HL-60/S4 treated with phorbol 12-myristate 13-acetate at 8.2 ng/mL for 4 days and 3 days (cell line): ENCODE data around the gene CNP.
"Not testable (repeated sequence)": the region's sequence is repeated elsewhere in the genome, so short reads cannot be mapped to it uniquely, and the experiment has no call there.

Experiments
- in situ Hi-C: fragments of 300-500 bp; cut with MboI; formaldehyde crosslinking; loops from 2 replicates; pipeline ENCODE4 v1.15.0; 2022; ENCODE audit warnings: low sequenced_read_pairs

CNP gene

GRCh38 chr17:41966463-41967140 lies at the start of gene CNP:
CNP (plus strand) TSS chr17:41966795; CDS start chr17:41966885, 90 bp downstream.
- in situ Hi-C loops: loop anchor here (10.0 kb wide), 1 partner anchor 148 kb away; the partner anchor contains the start of gene DHX58

GRCh38 chr17:41917192-41917591 lies 49.4 kb upstream of the CNP start:
- in situ Hi-C loops: no loop called here

GRCh38 chr17:41917679-41918313 lies 48.8 kb upstream of the CNP start:
- in situ Hi-C loops: no loop called here

GRCh38 chr17:41918314-41919164 lies 48.1 kb upstream of the CNP start, which contains the start of gene ACLY:
ACLY (minus strand) TSS chr17:41918951; CDS start chr17:41913873, 5,078 bp downstream.
- in situ Hi-C loops: no loop called here

- in situ Hi-C loops: no loop called here
These were observed 47.3 kb upstream of the CNP start for GRCh38 chr17:41919165-41919817.

GRCh38 chr17:41919840-41920579 lies 46.6 kb upstream of the CNP start:
- in situ Hi-C loops: no loop called here

- in situ Hi-C loops: no loop called here
These were observed 46.0 kb upstream of the CNP start for GRCh38 chr17:41920580-41920955.

- in situ Hi-C loops: no loop called here
These were observed 40.5 kb upstream of the CNP start for GRCh38 chr17:41925991-41926590.

- in situ Hi-C loops: no loop called here
These were observed 37.8 kb upstream of the CNP start for GRCh38 chr17:41928693-41929251.

- in situ Hi-C loops: no loop called here
These were observed 36.4 kb upstream of the CNP start, which contains the start of gene ODAD4 for GRCh38 chr17:41930009-41930832. ODAD4 (plus strand) TSS chr17:41930617; CDS start chr17:41930724, 107 bp downstream.

GRCh38 chr17:41930833-41931156 lies 35.8 kb upstream of the CNP start:
- in situ Hi-C loops: not testable (repeated sequence)

GRCh38 chr17:41931715-41932114 lies 34.9 kb upstream of the CNP start:
- in situ Hi-C loops: not testable (repeated sequence)

GRCh38 chr17:41932816-41933389 lies 33.7 kb upstream of the CNP start:
- in situ Hi-C loops: no loop called here

GRCh38 chr17:41935641-41936040 lies 31.0 kb upstream of the CNP start:
- in situ Hi-C loops: no loop called here

- in situ Hi-C loops: no loop called here
These were observed 28.3 kb upstream of the CNP start for GRCh38 chr17:41937970-41938954.

- in situ Hi-C loops: no loop called here
These were observed 27.4 kb upstream of the CNP start for GRCh38 chr17:41939044-41939692.

GRCh38 chr17:41939693-41940090 lies 26.9 kb upstream of the CNP start:
- in situ Hi-C loops: no loop called here
